Panc1 (cell line): ENCODE data around the gene SERINC3. TPM values are rescaled to one million over a fixed set of nuclear protein-coding genes. Genes with fewer than 3 reads are reported as not detected.

ENCODE experiments used
- ATAC-seq: fragments of 200-7000 bp; cut with Tn5 transposase; 2 replicates; pipeline ENCODE4 v1.9.1; 2020; ENCODE audit warnings: mild to moderate bottlenecking, moderate library complexity
- BruUV-seq: library from RNA; stranded (reverse); fragments of 400-500 nt; replicated peaks from 2 replicates; lab custom pipeline; 2021; lab: Mats Ljungman, UMichigan
- CTCF ChIA-PET: fragments of 300-600 bp; sonication (Branson Sonifier 250); formaldehyde crosslinking; loops from one replicate; lab custom pipeline; 2022; ENCODE audit warnings: antibody characterized with exemption; lab: Charles Lee
- POLR2A ChIA-PET: fragments of 300-600 bp; sonication (Branson Sonifier 250); formaldehyde crosslinking; loops from one replicate; lab custom pipeline; 2022; ENCODE audit warnings: antibody characterized with exemption; lab: Charles Lee
- DNase-seq: peaks from one replicate; pipeline ENCODE4 v3.0.0-alpha.2; 2010; ENCODE audit warnings: low read depth, low spot score
- H3K27ac ChIP-seq: 2 replicates; pipeline ENCODE4 v1.5.1; 2011; ENCODE audit warnings: mild to moderate bottlenecking, low read length, inconsistent platforms
- H3K27me3 ChIP-seq: fragments of 200-500 bp; sonication (Bioruptor generic); 2 replicates; pipeline ENCODE4 v1.6.0; 2014; ENCODE audit warnings: low read length, inconsistent platforms; ENCODE audit not compliant: control insufficient read depth, insufficient read depth
- H3K36me3 ChIP-seq: fragments of 200-500 bp; sonication (Bioruptor generic); 2 replicates; pipeline ENCODE4 v1.5.1; 2014; ENCODE audit warnings: inconsistent platforms, mild to moderate bottlenecking, low read length, moderate library complexity; ENCODE audit not compliant: control insufficient read depth, insufficient read depth
- H3K4me1 ChIP-seq: 2 replicates; pipeline ENCODE4 v1.5.1; 2011; ENCODE audit warnings: inconsistent platforms, mild to moderate bottlenecking, low read length, moderate library complexity; ENCODE audit not compliant: control insufficient read depth, insufficient read depth
- H3K4me3 ChIP-seq, 2 experiments: 2 replicates each; pipeline ENCODE4 v1.5.1; 2011 to 2012; ENCODE audit warnings: low read depth in 2 of 2, low read length in 2 of 2, mild to moderate bottlenecking in 2 of 2, inconsistent platforms in 1 of 2, moderate library complexity in 1 of 2
- H3K9me3 ChIP-seq: fragments of 200-500 bp; sonication (Bioruptor generic); 2 replicates; pipeline ENCODE4 v1.5.1; 2014; ENCODE audit warnings: low read depth, mild to moderate bottlenecking, inconsistent platforms, low read length, moderate library complexity; ENCODE audit not compliant: control insufficient read depth, insufficient read depth
- POLR2AphosphoS5 ChIP-seq: IDR thresholded peaks from 2 replicates; pipeline ENCODE4 v1.6.1; 2012; ENCODE audit warnings: mild to moderate bottlenecking, low read depth, low read length, moderate library complexity
- REST ChIP-seq, 2 experiments: IDR thresholded peaks; 2 replicates each; pipeline ENCODE4 v1.6.1; 2011 to 2012; ENCODE audit warnings: low read depth in 2 of 2, control low read depth in 1 of 2, low read length in 1 of 2, mild to moderate bottlenecking in 1 of 2, moderate library complexity in 1 of 2; ENCODE audit not compliant: insufficient read depth in 1 of 2
- SIN3A ChIP-seq: IDR thresholded peaks from 2 replicates; pipeline ENCODE4 v1.6.1; 2012; ENCODE audit warnings: low read depth, mild to moderate bottlenecking, low read length, moderate library complexity, borderline replicate concordance; ENCODE audit not compliant: insufficient read depth
- TCF7L2 ChIP-seq: IDR thresholded peaks from 2 replicates; pipeline ENCODE4 v1.6.1; 2011; ENCODE audit warnings: mild to moderate bottlenecking, low read depth, low read length, inconsistent platforms
- in situ Hi-C: cut with HindIII; loops from 2 replicates; pipeline ENCODE4 v1.10.0; 2016; ENCODE audit warnings: low sequenced_read_pairs, low pct_unique_long_range_greater_than_20kb
- intact Hi-C: fragments of 100-400 bp; cut with micrococcal nuclease; formaldehyde crosslinking; loops from one replicate; pipeline ENCODE4 v1.10.0; 2022; ENCODE audit not compliant: unreplicated experiment
- total RNA-seq: library from RNA; stranded (reverse); gene quantifications from one replicate; pipeline ENCODE4 v1.2.1, GENCODE V29; 2021; ENCODE audit not compliant: unreplicated experiment
- TF ChIP-seq, protein P1 (sequence below): fragments of 450-650 bp; IDR thresholded peaks from 2 replicates; pipeline ENCODE4 v1.5.1; 2017; ENCODE audit warnings: mild to moderate bottlenecking

SERINC3 gene
- total RNA-seq, 1 experiment from 2014 or later: 76.4 TPM

DNA sequence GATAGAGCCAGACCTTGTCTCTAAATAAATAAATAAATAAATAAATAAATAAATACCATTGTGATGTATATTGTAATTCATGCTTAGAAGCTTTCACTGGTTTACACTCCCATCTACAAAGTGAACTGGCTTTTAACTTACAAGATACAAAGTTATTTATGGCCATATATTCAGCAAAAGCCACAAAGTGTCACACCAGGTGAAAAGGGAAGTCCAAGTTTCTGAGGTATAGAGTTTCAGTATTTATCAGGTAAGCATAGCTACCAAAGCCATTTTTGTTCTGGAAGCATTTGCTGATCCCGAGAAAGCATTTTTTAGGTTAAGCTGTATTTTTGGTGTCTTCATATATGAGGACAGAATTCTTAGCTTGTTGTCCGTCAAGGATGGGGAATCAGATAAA is 38.4 kb upstream of the SERINC3 start:
- BruUV-seq: no TSS peak
- H3K27me3 ChIP-seq: no peaks in the 10 kb centered on the region
- intact Hi-C loops (no loop called here), in situ Hi-C loops (no loop called here)
- TF ChIP-seq, protein P1, sequence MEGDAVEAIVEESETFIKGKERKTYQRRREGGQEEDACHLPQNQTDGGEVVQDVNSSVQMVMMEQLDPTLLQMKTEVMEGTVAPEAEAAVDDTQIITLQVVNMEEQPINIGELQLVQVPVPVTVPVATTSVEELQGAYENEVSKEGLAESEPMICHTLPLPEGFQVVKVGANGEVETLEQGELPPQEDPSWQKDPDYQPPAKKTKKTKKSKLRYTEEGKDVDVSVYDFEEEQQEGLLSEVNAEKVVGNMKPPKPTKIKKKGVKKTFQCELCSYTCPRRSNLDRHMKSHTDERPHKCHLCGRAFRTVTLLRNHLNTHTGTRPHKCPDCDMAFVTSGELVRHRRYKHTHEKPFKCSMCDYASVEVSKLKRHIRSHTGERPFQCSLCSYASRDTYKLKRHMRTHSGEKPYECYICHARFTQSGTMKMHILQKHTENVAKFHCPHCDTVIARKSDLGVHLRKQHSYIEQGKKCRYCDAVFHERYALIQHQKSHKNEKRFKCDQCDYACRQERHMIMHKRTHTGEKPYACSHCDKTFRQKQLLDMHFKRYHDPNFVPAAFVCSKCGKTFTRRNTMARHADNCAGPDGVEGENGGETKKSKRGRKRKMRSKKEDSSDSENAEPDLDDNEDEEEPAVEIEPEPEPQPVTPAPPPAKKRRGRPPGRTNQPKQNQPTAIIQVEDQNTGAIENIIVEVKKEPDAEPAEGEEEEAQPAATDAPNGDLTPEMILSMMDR: no peak
- TF ChIP-seq SIN3A (no peak), TCF7L2 (no peak), REST (IDR thresholded peaks at IDR 0.05; ENCODE audit: insufficient read depth in 1 of 2, low read depth in 2 of 2, low read length in 1 of 2) (no peak), POLR2AphosphoS5 (no peak)
- H3K4me3 ChIP-seq: no peak overlapping the region
- no peaks in the 10 kb centered on the region for H3K4me1 ChIP-seq
- DNase-seq: no peak
- no peak overlapping the region for H3K27ac ChIP-seq
- ChIA-PET POLR2A (interaction anchor here (0.9 kb wide), 1 partner anchor 40 kb away, joined by 9 read pairs; no protein-coding TSS in a partner anchor), CTCF (no interaction called here)
- H3K9me3 ChIP-seq: no peaks in the 10 kb centered on the region
- ATAC-seq: no peak
- no peaks in the 10 kb centered on the region for H3K36me3 ChIP-seq

DNA sequence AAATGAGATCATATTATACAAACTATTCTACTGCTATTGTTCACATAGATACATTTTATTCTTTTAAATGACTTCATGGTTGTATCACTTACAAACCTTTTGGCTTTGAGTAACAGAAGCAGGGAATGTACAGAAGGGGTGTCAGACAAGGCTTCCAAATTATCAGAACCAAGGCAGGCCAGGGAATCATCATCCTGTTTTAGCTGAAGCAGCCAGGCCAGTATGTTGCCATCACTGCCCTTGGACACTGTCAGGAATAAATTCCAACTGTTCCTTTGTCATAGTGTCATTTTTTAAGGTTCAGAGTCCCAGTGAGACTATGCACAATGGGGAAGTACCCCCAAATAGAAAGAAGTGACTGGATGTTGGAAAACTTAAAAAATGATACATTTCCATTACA is 37.4 kb upstream of the SERINC3 start:
- H3K27me3 ChIP-seq: no peaks in the 10 kb centered on the region
- no peaks in the 10 kb centered on the region for H3K36me3 ChIP-seq
- intact Hi-C loops (no loop called here), in situ Hi-C loops (no loop called here)
- DNase-seq (no peak), ATAC-seq (no peak)
- H3K9me3 ChIP-seq: no peaks in the 10 kb centered on the region
- POLR2A ChIA-PET: no interaction called here
- no peak overlapping the region for H3K27ac ChIP-seq
- peaks cover 4% of the 10 kb centered on the region; the same call in 1 of the 2 replicates for H3K4me1 ChIP-seq
- TF ChIP-seq POLR2AphosphoS5 (no peak), TCF7L2 (no peak), SIN3A (no peak), REST (IDR thresholded peaks at IDR 0.05; ENCODE audit: insufficient read depth in 1 of 2, low read depth in 2 of 2, low read length in 1 of 2) (no peak)
- TF ChIP-seq, protein P1: no peak
- CTCF ChIA-PET: interaction anchor here (0.6 kb wide), 1 partner anchor 133 kb away, joined by 8 read pairs; no protein-coding TSS in a partner anchor
- no TSS peak for BruUV-seq
- H3K4me3 ChIP-seq: no peak overlapping the region
